ENCODE measurements around the gene RNASE4. TPM values are rescaled to one million over a fixed set of nuclear protein-coding genes. Genes with fewer than 3 reads are reported as not detected.

RNASE4 gene
- total RNA-seq, 4 donors from 2014 or later, result 24.7 to 78.9 (median 76.5) TPM

- WGBS, 2 donors (ENCODE audit: low coverage in 1 of 2), result 83% methylated on average over 2 of the region's 2 CpGs
- Histone ChIP-seq H3K9me3 (peaks cover 3 to 13% of the 10 kb centered on the region in 2 donors), H3K27me3 (no peaks in the 10 kb centered on the region), H3K4me3 (no peak overlapping the region), H3K36me3 (no peaks in the 10 kb centered on the region), H3K27ac (no peak overlapping the region), H3K4me1 (peaks cover 0 to 9% (median 0%) of the 10 kb centered on the region in 4 donors)
- intact Hi-C loops (cut with DNase I; ENCODE audit: low total_unique reads) (no loop called here), in situ Hi-C loops (cut with MboI; ENCODE audit: low pct_ligation_motif_present in 1 of 4, low pct_unique_long_range_greater_than_20kb in 1 of 4, low sequenced_read_pairs in 3 of 4) (no loop called here)
- DNase-seq, result peak; percentile 26
- no peak for TF ChIP-seq POLR2A (IDR thresholded peaks at IDR 0.05)
- TF ChIP-seq EP300 (IDR thresholded peaks at IDR 0.05; ENCODE audit: low read depth), result no peak
- TF ChIP-seq CTCF (IDR thresholded peaks at IDR 0.05), result no peak
- no peak for TF ChIP-seq POLR2AphosphoS5 (IDR thresholded peaks at IDR 0.05)
These were observed 64.1 kb downstream of the RNASE4 start for GRCh38 chr14:20748439-20748838.

- no peak for TF ChIP-seq POLR2A (IDR thresholded peaks at IDR 0.05)
- TF ChIP-seq CTCF (IDR thresholded peaks at IDR 0.05), result no peak
- no peak for TF ChIP-seq EP300 (IDR thresholded peaks at IDR 0.05; ENCODE audit: low read depth)
- no peak for TF ChIP-seq POLR2AphosphoS5 (IDR thresholded peaks at IDR 0.05)
- peaks cover 3 to 13% of the 10 kb centered on the region in 2 donors for H3K9me3 ChIP-seq
These were observed 65.8 kb downstream of the RNASE4 start for GRCh38 chr14:20750194-20750593.

More at GRCh38 chr14:20750194-20750593, 65.8 kb downstream of the RNASE4 start:
- WGBS, 2 donors (ENCODE audit: low coverage in 1 of 2), result 74 to 83% methylated on average over 1 of the region's 1 CpG
- H3K4me1 ChIP-seq, result peaks cover 0 to 9% (median 0%) of the 10 kb centered on the region in 4 donors
- intact Hi-C loops (cut with DNase I; ENCODE audit: low total_unique reads), result no loop called here
- H3K36me3 ChIP-seq, result no peaks in the 10 kb centered on the region
- no peak overlapping the region for H3K4me3 ChIP-seq
- in situ Hi-C loops (cut with MboI; ENCODE audit: low pct_ligation_motif_present in 1 of 4, low pct_unique_long_range_greater_than_20kb in 1 of 4, low sequenced_read_pairs in 3 of 4), result no loop called here
- DNase-seq, result no peak
- H3K27me3 ChIP-seq, result no peaks in the 10 kb centered on the region
- no peak overlapping the region for H3K27ac ChIP-seq

Small RNA genes within 50 kb of the gene (small RNA-seq; reads per million reads assigned to genes)
- 0 reads per million in 4 donors for gene RF00019

Other genes with a start within 250 kb of the RNASE4 start
- gene KLHL33, start 248.4 kb upstream of the RNASE4 start, total RNA-seq, result under 1 TPM in 2 of 4 donors, not detected in 2; 0.16 to 0.27 TPM
- 100 to 1,000 TPM in 1 of 4 donors, 10 to 100 TPM in 3; 26.7 to 146 (median 64.7) TPM for gene OSGEP, start 229.7 kb upstream of the RNASE4 start, total RNA-seq
- 100 to 1,000 TPM; 108 to 120 (median 111) TPM for gene APEX1, start 229.3 kb upstream of the RNASE4 start, total RNA-seq
- gene PIP4P1, start 223.1 kb upstream of the RNASE4 start, total RNA-seq, result 10 to 100 TPM; 18.7 to 49.4 (median 31.1) TPM
- gene PNP, start 215.2 kb upstream of the RNASE4 start, total RNA-seq, result 10 to 100 TPM; 18.9 to 62.1 (median 32.7) TPM
- not detected for gene RNASE10, start 179.0 kb upstream of the RNASE4 start, total RNA-seq
- gene RNASE9, start 123.5 kb upstream of the RNASE4 start, total RNA-seq, result not detected
- not detected for gene RNASE11, start 96.6 kb upstream of the RNASE4 start, total RNA-seq
- not detected for gene RNASE12, start 93.2 kb upstream of the RNASE4 start, total RNA-seq
- gene OR6S1, start 42.9 kb upstream of the RNASE4 start, total RNA-seq, result not detected
- gene ANG, start 4.2 kb downstream of the RNASE4 start, total RNA-seq, result 10 to 100 TPM; 10.5 to 37.1 (median 25.7) TPM
- not detected for gene EDDM3A, start 61.3 kb downstream of the RNASE4 start, total RNA-seq
- gene EDDM3B, start 83.8 kb downstream of the RNASE4 start, total RNA-seq, result not detected
- 10 to 100 TPM in 2 of 4 donors, 1 to 10 TPM in 1, not detected in 1; 7.6 to 27.7 (median 17.0) TPM for gene RNASE6, start 96.7 kb downstream of the RNASE4 start, total RNA-seq
- gene RNASE1, start 118.3 kb downstream of the RNASE4 start, total RNA-seq, result 100 to 1,000 TPM in 3 of 4 donors, 10 to 100 TPM in 1; 96.7 to 296 (median 177) TPM
- gene RNASE3, start 206.8 kb downstream of the RNASE4 start, total RNA-seq, result not detected

All from transverse colon (tissue), 4 donors.